T1000 (cell line): Measurements from ENCODE around the gene KEL.

Experiments
- DNase-seq: peaks from one replicate; lab custom pipeline; 2025; ENCODE audit warnings: mixed read lengths; lab: John Stamatoyannopoulos, UW

KEL gene

GRCh38 chr7:142898377-142899170 lies 63.6 kb downstream of the KEL start:
- DNase-seq, result no peak

GRCh38 chr7:142897691-142898090 lies 64.5 kb downstream of the KEL start:
- DNase-seq, result no peak

- no peak for DNase-seq
Measured at GRCh38 chr7:142896741-142897379, 65.3 kb downstream of the KEL start.

- DNase-seq, result no peak
Measured at GRCh38 chr7:142896151-142896550, 66.0 kb downstream of the KEL start.

DNA sequence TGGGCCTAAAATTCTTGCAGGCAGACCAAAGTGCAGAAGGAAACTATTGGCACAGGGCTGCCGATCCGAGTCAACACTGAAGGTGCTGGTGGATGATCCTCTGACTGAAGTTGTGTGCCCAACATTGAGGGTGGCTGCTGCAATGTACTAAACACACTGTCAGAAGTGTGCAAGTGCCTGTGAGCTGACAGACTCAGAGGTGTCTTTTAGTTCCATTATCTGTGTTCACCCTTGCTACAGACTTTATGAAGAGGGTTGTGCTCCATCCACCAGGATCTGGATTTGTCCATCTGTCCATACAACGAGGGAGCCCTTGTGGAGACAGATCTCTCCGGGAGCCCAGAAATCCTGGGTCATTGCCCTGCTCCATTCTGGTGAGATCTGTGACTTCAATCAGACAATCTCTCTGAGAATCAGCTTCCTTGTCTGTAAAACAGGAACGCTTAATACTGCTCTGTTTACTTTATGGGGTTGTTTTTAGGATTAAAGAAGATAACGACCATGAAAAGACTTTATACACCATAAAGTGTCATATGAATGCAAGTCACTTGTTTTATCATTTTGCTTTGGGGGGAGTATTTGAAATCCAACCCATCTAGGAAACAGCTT lies 67.1 kb downstream of the KEL start:
- DNase-seq, result no peak

GRCh38 chr7:142894112-142894984 lies 67.8 kb downstream of the KEL start:
- DNase-seq, result no peak

- DNase-seq, result no peak
Measured at GRCh38 chr7:142892951-142893350, 69.2 kb downstream of the KEL start.

GRCh38 chr7:142891490-142892082 lies 70.6 kb downstream of the KEL start:
- DNase-seq, result no peak
